AG09319 (cell line): ENCODE results near the gene CDK2.

ENCODE experiments used
- DNase-seq: peaks from one replicate; pipeline ENCODE4 v3.0.0-alpha.2; 2010; ENCODE audit warnings: low read depth; ENCODE audit errors: extremely low read depth
- CTCF ChIP-seq: IDR thresholded peaks from 2 replicates; pipeline ENCODE4 v1.5.1; 2011; ENCODE audit warnings: low read depth, mild to moderate bottlenecking, inconsistent platforms, low read length, moderate library complexity

CDK2 gene

GRCh38 chr12:56018356-56018755, 51.7 kb downstream of the CDK2 start:
- no peak for DNase-seq
- TF ChIP-seq CTCF = no peak

DNA sequence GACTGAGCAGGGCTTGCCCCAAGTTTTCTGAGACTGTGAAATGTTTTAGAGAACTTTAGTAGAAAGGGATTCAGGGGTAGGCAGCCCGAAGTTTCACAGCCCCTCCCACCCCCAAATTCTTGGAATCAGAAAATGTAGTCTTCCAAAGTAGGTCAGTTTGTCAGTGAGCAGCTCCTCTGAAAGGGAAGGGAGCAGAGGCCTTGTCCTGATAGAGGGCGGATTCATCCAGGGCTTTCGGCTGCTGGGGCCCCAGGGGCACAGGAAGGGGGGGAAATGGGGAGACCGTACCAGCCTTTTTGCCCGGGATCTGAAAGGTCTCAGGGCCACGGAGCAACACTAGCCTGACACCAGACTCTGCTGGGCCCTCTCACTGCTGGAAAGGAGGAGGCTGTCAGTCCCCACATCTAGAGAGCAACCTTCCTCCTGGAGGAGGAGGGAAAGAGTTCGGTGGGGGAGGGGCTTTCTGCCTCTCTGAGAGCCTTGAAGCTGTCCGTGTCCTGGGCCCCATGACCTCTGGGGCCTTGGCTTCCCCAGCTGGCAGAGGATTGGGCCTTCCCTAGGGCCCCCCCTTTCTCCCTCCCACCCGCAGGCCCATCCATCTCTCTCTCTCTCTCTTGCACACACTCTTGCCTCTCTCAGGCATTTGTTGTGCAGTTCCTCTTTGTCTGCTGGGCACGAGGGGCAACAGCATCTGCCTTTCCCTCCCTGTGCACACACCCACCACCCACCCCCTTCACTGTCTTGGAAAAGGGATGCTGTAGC, 54.0 kb downstream of the CDK2 start, which contains the start of gene IKZF4:
TSS of gene IKZF4 (plus strand) at position 621 of the 762 bp plus-strand sequence. CDS start 451 bp downstream, outside the sequence.
- DNase-seq = peak; percentile 12
- no peak for TF ChIP-seq CTCF

DNA sequence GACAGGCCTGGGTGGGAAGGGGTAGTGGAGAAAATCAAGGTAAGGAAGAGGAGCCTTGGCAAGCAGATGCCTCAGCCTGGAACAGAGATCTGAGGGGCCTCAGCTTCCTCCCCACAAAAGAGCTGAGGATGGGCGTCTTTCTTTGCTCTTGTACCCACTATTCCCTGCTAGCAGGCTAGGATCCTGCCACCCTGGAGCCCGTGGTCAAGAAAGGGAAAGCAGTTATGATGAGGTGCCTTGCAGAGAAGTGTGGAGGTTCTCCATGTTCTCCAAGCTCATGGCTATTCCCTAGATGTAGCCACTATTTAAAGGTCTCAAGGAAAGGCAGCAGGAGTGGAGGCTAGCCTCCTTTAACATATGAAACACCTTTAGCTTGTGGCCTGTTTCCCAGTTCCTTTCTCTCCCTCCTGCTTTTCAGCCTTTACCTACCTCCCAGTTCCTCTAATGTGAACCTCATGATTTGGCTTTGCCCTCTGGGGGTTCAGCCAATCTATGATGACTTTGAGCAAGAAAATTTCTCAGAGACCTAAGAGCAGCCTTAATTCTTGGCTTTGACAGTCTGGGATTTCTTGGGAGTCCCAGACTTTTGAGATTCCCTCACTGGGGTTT, 55.4 kb downstream of the CDK2 start:
- no peak for TF ChIP-seq CTCF
- DNase-seq = no peak
